GM18526 (cell line): ENCODE results near the gene PLSCR1.

ENCODE experiments used
- POLR2A ChIP-seq: IDR thresholded peaks from 3 replicates; pipeline ENCODE4 v1.6.1; 2011; ENCODE audit not compliant: insufficient read length; ENCODE audit errors: extremely low read depth

PLSCR1 gene

GRCh38 chr3:146503461-146504202 is 40.8 kb downstream of the PLSCR1 start:
- TF ChIP-seq POLR2A = no peak

DNA sequence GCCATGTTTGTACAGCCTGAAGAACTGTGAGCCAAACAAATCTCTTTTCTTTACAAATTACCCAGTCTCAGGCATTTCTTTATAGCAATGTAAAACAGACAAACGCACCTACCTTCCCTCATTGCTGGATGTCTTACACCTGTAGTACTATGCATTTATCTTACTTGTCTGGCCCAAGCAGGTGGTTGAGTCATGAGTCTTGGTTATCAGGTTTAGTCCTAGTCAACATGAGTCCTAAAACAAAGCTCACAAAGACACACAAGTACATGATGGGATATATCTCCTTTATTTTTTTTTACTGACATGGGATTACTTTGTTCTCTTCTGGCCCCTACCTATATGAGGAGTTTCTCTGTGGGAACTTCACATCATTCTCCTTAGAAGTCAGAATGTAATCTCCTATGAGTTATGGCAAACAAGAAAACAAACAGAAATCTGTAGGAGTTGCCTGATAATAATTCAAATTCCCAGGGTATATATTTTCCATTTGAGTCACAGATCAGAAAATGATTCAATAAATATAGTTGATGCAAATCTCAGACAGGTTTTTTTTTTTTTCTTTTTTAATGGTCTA is 41.4 kb downstream of the PLSCR1 start:
- no peak for TF ChIP-seq POLR2A

GRCh38 chr3:146501752-146502151 is 42.7 kb downstream of the PLSCR1 start:
- TF ChIP-seq POLR2A = no peak

GRCh38 chr3:146499701-146500100 is 44.7 kb downstream of the PLSCR1 start:
- no peak for TF ChIP-seq POLR2A

- no peak for TF ChIP-seq POLR2A
Observed at GRCh38 chr3:146498002-146498736, 46.2 kb downstream of the PLSCR1 start.

GRCh38 chr3:146496726-146497125 is 47.7 kb downstream of the PLSCR1 start:
- no peak for TF ChIP-seq POLR2A

DNA sequence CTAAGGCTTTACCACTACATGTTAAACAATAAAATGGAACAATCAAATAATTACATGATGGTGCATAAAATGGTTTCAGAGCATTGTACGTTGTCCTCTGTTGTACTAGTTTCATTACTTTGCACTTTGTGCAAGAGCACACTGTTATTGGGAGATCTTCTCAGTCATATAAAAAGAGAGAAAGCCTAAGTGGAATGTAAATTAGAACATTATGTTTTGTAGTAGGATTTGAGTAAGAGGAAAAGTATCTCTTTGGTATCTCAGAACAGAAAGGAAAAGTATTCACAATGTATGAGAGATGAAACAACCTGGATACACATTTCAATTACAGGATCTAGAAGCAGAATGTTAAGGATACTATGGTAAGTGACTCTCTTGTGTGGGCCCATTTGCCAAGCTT is 48.2 kb downstream of the PLSCR1 start:
- TF ChIP-seq POLR2A = no peak

- no peak for TF ChIP-seq POLR2A
Observed at GRCh38 chr3:146493761-146494160, 50.6 kb downstream of the PLSCR1 start.

DNA sequence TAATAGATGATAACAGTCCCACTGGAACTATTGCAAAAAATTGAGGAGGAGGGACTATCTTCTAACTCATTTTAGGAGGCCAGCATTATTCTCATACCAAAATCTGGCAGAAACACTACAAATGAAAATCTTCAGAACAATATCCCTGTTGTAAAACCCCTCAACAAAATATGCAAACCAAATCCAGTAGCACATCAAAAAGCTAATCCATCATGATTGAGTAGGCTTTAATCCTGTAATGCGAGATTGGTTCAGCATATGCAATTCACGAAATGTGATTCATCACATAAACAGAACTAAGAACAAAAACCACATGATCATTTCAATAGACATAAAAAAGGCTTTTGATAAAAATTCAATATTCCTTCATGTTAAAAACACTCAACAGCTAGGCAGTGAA is 51.2 kb downstream of the PLSCR1 start:
- no peak for TF ChIP-seq POLR2A

DNA sequence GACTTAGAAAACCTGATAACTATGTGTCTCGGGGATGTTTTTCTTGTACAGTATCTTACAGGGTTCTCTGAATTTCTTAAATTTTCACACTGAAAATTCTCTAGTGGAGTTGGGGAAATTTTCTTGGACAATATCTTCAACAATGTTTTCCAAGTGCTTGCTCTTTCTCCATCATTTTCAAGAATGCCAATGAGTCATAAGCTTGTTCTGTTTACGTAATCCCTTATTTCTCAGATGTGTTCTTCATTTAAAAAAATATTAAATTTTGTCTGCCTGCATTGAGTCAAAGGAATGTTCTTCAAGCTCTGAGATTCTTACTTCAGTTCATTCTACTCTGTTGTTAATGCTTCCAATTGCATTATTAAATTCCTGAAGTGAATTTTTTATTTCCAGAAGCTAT is 53.1 kb downstream of the PLSCR1 start:
- no peak for TF ChIP-seq POLR2A

DNA sequence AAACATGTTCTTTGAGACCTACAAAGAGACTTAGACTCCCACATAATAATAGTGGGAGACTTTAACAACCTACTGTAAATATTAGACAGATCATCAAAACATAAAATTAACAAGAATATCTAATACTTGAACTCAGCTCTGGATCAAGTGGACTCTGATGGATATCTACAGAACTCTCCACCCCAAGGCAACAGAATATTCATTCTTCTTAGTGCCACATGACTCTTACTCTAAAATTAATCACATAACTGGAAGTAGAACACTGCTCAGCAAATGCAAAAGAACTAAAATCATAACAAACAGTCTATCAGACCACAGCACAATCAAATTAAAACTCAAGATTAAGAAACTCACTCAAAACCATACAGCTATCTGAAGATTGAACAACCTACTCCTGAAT is 59.1 kb downstream of the PLSCR1 start:
- TF ChIP-seq POLR2A = no peak

- no peak for TF ChIP-seq POLR2A
Observed at GRCh38 chr3:146476094-146476740, 68.2 kb downstream of the PLSCR1 start.

DNA sequence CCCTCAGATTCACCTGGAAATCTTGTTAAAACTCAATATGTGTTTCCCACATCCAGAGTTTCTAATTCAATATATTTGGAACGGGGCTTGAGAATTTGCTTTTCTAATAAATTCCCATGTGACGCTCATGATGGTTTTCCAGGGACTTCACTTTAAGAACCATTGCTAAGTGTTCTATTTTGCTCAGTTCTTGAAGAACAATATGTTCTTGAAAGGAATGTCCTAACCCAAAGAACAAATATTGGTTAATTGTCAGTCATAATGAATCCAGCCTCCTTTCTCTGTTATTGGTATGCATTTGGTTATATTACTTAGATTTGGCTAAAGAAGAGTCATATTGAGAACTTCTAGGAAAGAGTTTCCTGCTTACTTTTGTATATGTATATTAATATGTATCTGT is 70.7 kb downstream of the PLSCR1 start:
- no peak for TF ChIP-seq POLR2A

DNA sequence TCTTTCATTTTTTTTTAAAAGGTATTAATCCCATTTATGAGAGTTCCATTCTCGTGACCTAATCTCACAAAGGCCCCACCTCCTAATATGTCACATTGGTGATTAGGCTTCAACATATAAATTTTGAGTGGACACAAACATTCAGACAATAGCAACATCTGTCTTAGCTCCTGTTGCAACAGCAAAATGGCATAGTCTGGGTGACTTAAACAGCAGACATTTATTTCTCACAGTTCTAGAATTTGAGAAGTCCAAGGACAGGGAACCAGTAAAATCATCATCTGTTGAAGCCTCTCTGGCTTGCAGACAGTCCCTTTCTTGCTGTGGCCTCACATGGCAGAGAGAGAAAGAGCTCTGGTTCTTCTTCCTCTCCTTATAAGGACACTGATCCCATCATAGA is 71.8 kb downstream of the PLSCR1 start:
- TF ChIP-seq POLR2A = no peak

DNA sequence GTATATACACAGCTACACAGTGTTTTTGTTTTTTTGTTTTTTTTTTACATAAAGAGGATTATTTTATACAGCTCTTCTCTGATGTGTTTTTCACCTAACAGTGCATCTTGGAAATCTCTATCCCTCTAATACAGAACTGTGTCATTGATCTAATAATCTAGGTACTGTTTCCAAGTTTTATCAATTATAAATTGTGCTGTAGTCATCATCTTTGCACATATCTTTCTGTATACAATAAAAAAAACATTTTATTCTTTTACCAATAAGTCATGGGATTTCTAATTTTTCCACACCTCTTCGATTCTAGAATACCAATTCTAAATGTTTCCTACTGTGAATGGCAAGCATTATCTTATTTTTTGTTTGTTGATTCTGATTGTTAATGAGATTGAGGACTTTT is 73.4 kb downstream of the PLSCR1 start:
- no peak for TF ChIP-seq POLR2A
